Measurements from ENCODE around the gene RMDN2.
"Not testable (repeated sequence)": the region's sequence is repeated elsewhere in the genome, so short reads cannot be mapped to it uniquely, and the experiment has no call there.

GRCh38 chr2:37932873-37933272 is 7.8 kb downstream of the RMDN2 start:
- TF ChIP-seq, protein P1, sequence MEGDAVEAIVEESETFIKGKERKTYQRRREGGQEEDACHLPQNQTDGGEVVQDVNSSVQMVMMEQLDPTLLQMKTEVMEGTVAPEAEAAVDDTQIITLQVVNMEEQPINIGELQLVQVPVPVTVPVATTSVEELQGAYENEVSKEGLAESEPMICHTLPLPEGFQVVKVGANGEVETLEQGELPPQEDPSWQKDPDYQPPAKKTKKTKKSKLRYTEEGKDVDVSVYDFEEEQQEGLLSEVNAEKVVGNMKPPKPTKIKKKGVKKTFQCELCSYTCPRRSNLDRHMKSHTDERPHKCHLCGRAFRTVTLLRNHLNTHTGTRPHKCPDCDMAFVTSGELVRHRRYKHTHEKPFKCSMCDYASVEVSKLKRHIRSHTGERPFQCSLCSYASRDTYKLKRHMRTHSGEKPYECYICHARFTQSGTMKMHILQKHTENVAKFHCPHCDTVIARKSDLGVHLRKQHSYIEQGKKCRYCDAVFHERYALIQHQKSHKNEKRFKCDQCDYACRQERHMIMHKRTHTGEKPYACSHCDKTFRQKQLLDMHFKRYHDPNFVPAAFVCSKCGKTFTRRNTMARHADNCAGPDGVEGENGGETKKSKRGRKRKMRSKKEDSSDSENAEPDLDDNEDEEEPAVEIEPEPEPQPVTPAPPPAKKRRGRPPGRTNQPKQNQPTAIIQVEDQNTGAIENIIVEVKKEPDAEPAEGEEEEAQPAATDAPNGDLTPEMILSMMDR (IDR thresholded peaks at IDR 0.05; ENCODE audit: insufficient read depth, low read depth, low read length) = not testable (repeated sequence)
- TF ChIP-seq EZH2 (IDR thresholded peaks at IDR 0.05; ENCODE audit: insufficient read depth, low read length) = not testable (repeated sequence)

Data from astrocyte (in vitro differentiated cells and primary cell).